Immature natural killer cell (primary cell): ENCODE data around the gene TRPC4AP. TPM values are rescaled to one million over a fixed set of nuclear protein-coding genes. Genes with fewer than 3 reads are reported as not detected.

Experiments used
- DNase-seq, 3 donors: peaks; one replicate each; pipeline ENCODE4 v3.0.0; 2022; ENCODE audit warnings: mixed read lengths in 1 of 3
- H3K27ac Mint-ChIP-seq, 6 donors: one replicate each; pipeline ENCODE4 v1.8.0; 2020; ENCODE audit warnings: mixed read lengths in 6 of 6, mild to moderate bottlenecking in 5 of 6, inconsistent platforms in 4 of 6, moderate library complexity in 3 of 6
- H3K27me3 Mint-ChIP-seq, 3 donors: one replicate each; pipeline ENCODE4 v1.8.0; 2020 to 2021; ENCODE audit warnings: low read depth in 3 of 3, mild to moderate bottlenecking in 3 of 3, mixed read lengths in 3 of 3, moderate library complexity in 3 of 3, inconsistent platforms in 1 of 3
- H3K36me3 Mint-ChIP-seq, 3 donors: one replicate each; pipeline ENCODE4 v1.8.0; 2020; ENCODE audit warnings: mixed read lengths in 3 of 3, inconsistent platforms in 2 of 3, mild to moderate bottlenecking in 2 of 3
- H3K4me1 Mint-ChIP-seq, 2 donors: one replicate each; pipeline ENCODE4 v1.8.0; 2020; ENCODE audit warnings: inconsistent platforms in 2 of 2, mild to moderate bottlenecking in 2 of 2, mixed read lengths in 2 of 2, moderate library complexity in 1 of 2
- H3K4me3 Mint-ChIP-seq, 5 donors: one replicate each; pipeline ENCODE4 v1.8.0; 2020; ENCODE audit warnings: mild to moderate bottlenecking in 5 of 5, mixed read lengths in 5 of 5, inconsistent platforms in 3 of 5, moderate library complexity in 3 of 5
- H3K9me3 Mint-ChIP-seq, 6 donors: one replicate each; pipeline ENCODE4 v1.8.0; 2020; ENCODE audit warnings: mild to moderate bottlenecking in 6 of 6, mixed read lengths in 6 of 6, inconsistent platforms in 4 of 6, moderate library complexity in 3 of 6
- polyA plus RNA-seq, 3 donors: library from polyadenylated mRNA; unstranded; fragments of 300-500 nt; fragmentation: Illumina TruSeq; gene quantifications; one replicate each; pipeline ENCODE4 v1.2.3, GENCODE V29; 2021

Gene TRPC4AP
- polyA plus RNA-seq, 3 donors from 2014 or later, result 58.0 to 89.0 (median 72.5) TPM

- Mint-ChIP-seq H3K27ac (peak overlapping the region; percentile 94 to 97 (median 96)), H3K4me3 (peak overlapping the region; percentile 90 to 99 (median 96)), H3K9me3 (no peaks in the 10 kb centered on the region), H3K27me3 (peaks cover 6 to 11% (median 6%) of the 10 kb centered on the region in 3 donors), H3K4me1 (peaks cover 21 to 25% of the 10 kb centered on the region in 2 donors), H3K36me3 (peaks cover 0 to 4% (median 0%) of the 10 kb centered on the region in 3 donors)
- DNase-seq, result no peak
Measured at GRCh38 chr20:34954904-34955230, 137.7 kb downstream of the TRPC4AP start.

- Mint-ChIP-seq H3K9me3 (no peaks in the 10 kb centered on the region), H3K4me3 (peak overlapping the region in 3 of 5 donors; percentile 20 to 58 (median 24)), H3K27ac (peak overlapping the region in 1 of 6 donors; percentile 97), H3K4me1 (peaks cover 21 to 25% of the 10 kb centered on the region in 2 donors), H3K36me3 (peaks cover 4 to 13% (median 5%) of the 10 kb centered on the region in 3 donors), H3K27me3 (peaks cover 6 to 11% (median 6%) of the 10 kb centered on the region in 3 donors)
- no peak for DNase-seq
Measured at GRCh38 chr20:34953960-34954359, 138.6 kb downstream of the TRPC4AP start.

DNA sequence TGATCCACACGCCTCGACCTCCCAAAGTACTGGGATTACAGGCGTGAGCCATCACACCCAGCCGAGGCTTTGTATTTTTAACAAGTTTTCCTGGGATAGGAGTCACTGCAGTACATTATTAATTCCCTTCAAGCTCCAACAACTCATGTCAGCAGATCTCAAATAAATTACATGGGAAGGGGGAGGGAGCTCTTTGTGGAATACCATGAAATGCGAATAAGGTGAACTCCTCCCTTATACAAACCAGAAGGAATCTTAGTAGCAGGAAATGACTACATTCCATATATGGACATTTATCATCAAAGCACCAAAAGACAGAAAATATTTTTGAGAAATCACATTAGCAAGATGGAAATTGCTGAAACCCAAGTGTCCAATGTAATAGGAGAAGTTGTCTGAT is 139.9 kb downstream of the TRPC4AP start:
- peaks cover 6 to 11% (median 6%) of the 10 kb centered on the region in 3 donors for H3K27me3 Mint-ChIP-seq
- peaks cover 4 to 14% (median 5%) of the 10 kb centered on the region in 3 donors for H3K36me3 Mint-ChIP-seq
- no peak overlapping the region for H3K27ac Mint-ChIP-seq
- H3K4me1 Mint-ChIP-seq, result peaks cover 21 to 25% of the 10 kb centered on the region in 2 donors
- no peak for DNase-seq
- no peaks in the 10 kb centered on the region for H3K9me3 Mint-ChIP-seq
- H3K4me3 Mint-ChIP-seq, result no peak overlapping the region

Other genes with a start within 250 kb of the TRPC4AP start
- gene GGT7, start 220.0 kb downstream of the TRPC4AP start, polyA plus RNA-seq, result 1 to 10 TPM in 1 of 3 donors, under 1 TPM in 2; 0.85 to 2.6 (median 0.94) TPM
- 1 to 10 TPM; 1.5 to 4.9 (median 3.5) TPM for gene ACSS2, start 216.2 kb downstream of the TRPC4AP start, polyA plus RNA-seq
- 10 to 100 TPM; 32.4 to 60.6 (median 45.7) TPM for gene GSS, start 137.0 kb downstream of the TRPC4AP start, polyA plus RNA-seq
- not detected for gene MYH7B, start 136.9 kb downstream of the TRPC4AP start, polyA plus RNA-seq
- gene EDEM2, start 54.5 kb upstream of the TRPC4AP start, polyA plus RNA-seq, result 10 to 100 TPM; 48.6 to 62.2 (median 48.8) TPM
- gene PROCR, start 79.3 kb upstream of the TRPC4AP start, polyA plus RNA-seq, result 10 to 100 TPM; 11.0 to 17.9 (median 16.5) TPM
- gene MMP24, start 133.9 kb upstream of the TRPC4AP start, polyA plus RNA-seq, result under 1 TPM in 2 of 3 donors, not detected in 1; 0.06 to 0.17 TPM
- 10 to 100 TPM in 2 of 3 donors, 1 to 10 TPM in 1; 5.1 to 22.2 (median 17.7) TPM for gene MMP24OS, start 185.3 kb upstream of the TRPC4AP start, polyA plus RNA-seq
- gene EIF6, start 192.0 kb upstream of the TRPC4AP start, polyA plus RNA-seq, result 100 to 1,000 TPM; 236 to 379 (median 249) TPM
- not detected for gene FAM83C, start 199.6 kb upstream of the TRPC4AP start, polyA plus RNA-seq